HG02571 (cell line): ENCODE data around the gene POLR3B.
"Not testable (repeated sequence)": the region's sequence is repeated elsewhere in the genome, so short reads cannot be mapped to it uniquely, and the experiment has no call there.

ENCODE experiments used
- ATAC-seq: cut with Tn5 transposase; IDR thresholded peaks from one replicate; pipeline ENCODE4 v1.9.1; 2021; ENCODE audit warnings: mild to moderate bottlenecking, moderate library complexity; ENCODE audit not compliant: unreplicated experiment

The POLR3B gene

GRCh38 chr12:106455111-106455510 lies 97.6 kb downstream of the POLR3B start:
- ATAC-seq = no peak

GRCh38 chr12:106459124-106459523 lies 101.6 kb downstream of the POLR3B start:
- no peak for ATAC-seq

- no peak for ATAC-seq
These were observed 102.0 kb downstream of the POLR3B start for GRCh38 chr12:106459534-106459933.

- no peak for ATAC-seq
These were observed 104.2 kb downstream of the POLR3B start for GRCh38 chr12:106461730-106462129.

- ATAC-seq = not testable (repeated sequence)
These were observed 108.1 kb downstream of the POLR3B start for GRCh38 chr12:106465605-106466004.

- not testable (repeated sequence) for ATAC-seq
These were observed 118.1 kb downstream of the POLR3B start for GRCh38 chr12:106475662-106476061.

- ATAC-seq = not testable (repeated sequence)
These were observed 120.1 kb downstream of the POLR3B start for GRCh38 chr12:106477627-106478026.

GRCh38 chr12:106480251-106480650 lies 122.7 kb downstream of the POLR3B start:
- no peak for ATAC-seq

- no peak for ATAC-seq
These were observed 123.7 kb downstream of the POLR3B start for GRCh38 chr12:106481246-106481645.

GRCh38 chr12:106487664-106488063 lies 130.1 kb downstream of the POLR3B start:
- no peak for ATAC-seq

- no peak for ATAC-seq
These were observed 131.3 kb downstream of the POLR3B start for GRCh38 chr12:106488884-106489283.

- no peak for ATAC-seq
These were observed 132.7 kb downstream of the POLR3B start for GRCh38 chr12:106490264-106490663.

- no peak for ATAC-seq
These were observed 135.3 kb downstream of the POLR3B start for GRCh38 chr12:106492857-106493256.

GRCh38 chr12:106493531-106493930 lies 136.0 kb downstream of the POLR3B start:
- ATAC-seq = no peak

- no peak for ATAC-seq
These were observed 137.9 kb downstream of the POLR3B start for GRCh38 chr12:106495354-106495965.

GRCh38 chr12:106498056-106498455 lies 140.5 kb downstream of the POLR3B start:
- no peak for ATAC-seq

GRCh38 chr12:106499628-106500027 lies 142.1 kb downstream of the POLR3B start:
- ATAC-seq = no peak

- no peak for ATAC-seq
These were observed 149.1 kb downstream of the POLR3B start for GRCh38 chr12:106506691-106507090.

GRCh38 chr12:106508966-106509365 lies 151.4 kb downstream of the POLR3B start:
- ATAC-seq = no peak

GRCh38 chr12:106511365-106511764 lies 153.8 kb downstream of the POLR3B start:
- ATAC-seq = no peak

GRCh38 chr12:106517314-106517713 lies 159.8 kb downstream of the POLR3B start:
- ATAC-seq = no peak

- no peak for ATAC-seq
These were observed 162.1 kb downstream of the POLR3B start for GRCh38 chr12:106519607-106520021.

GRCh38 chr12:106521901-106522300 lies 164.4 kb downstream of the POLR3B start:
- no peak for ATAC-seq
